Neural progenitor cell (in vitro differentiated cells): ENCODE measurements around the gene TPST2. TPM values are rescaled to one million over a fixed set of nuclear protein-coding genes. Genes with fewer than 3 reads are reported as not detected.
A peak's percentile ranks its signal among the peaks of the same experiment; 100 is the strongest.

Source experiments
- DNase-seq: peaks from one replicate; pipeline ENCODE4 v3.0.0-alpha.2; 2016; ENCODE audit warnings: low spot score
- H2AFZ ChIP-seq: fragments of 200-600 bp; sonication (generic); replicated peaks from 2 replicates; pipeline ENCODE4 v1.6.1; 2016; ENCODE audit warnings: antibody characterized with exemption
- H3F3A ChIP-seq: fragments of 200-600 bp; sonication (generic); 2 replicates; pipeline ENCODE4 v1.6.1; 2016; ENCODE audit warnings: antibody characterized with exemption, low read depth
- H3K27ac ChIP-seq: fragments of 200-600 bp; sonication (generic); 2 replicates; pipeline ENCODE4 v1.5.1; 2016; ENCODE audit warnings: mild to moderate bottlenecking
- H3K27me3 ChIP-seq: fragments of 200-600 bp; sonication (generic); 2 replicates; pipeline ENCODE4 v1.6.1; 2016; ENCODE audit warnings: mild to moderate bottlenecking, moderate library complexity
- H3K36me3 ChIP-seq: fragments of 200-600 bp; sonication (generic); 2 replicates; pipeline ENCODE4 v1.5.1; 2016
- H3K4me1 ChIP-seq: fragments of 200-600 bp; sonication (generic); 2 replicates; pipeline ENCODE4 v1.6.1; 2016; ENCODE audit warnings: mixed run types
- H3K4me2 ChIP-seq: fragments of 200-600 bp; sonication (generic); 2 replicates; pipeline ENCODE4 v1.6.1; 2016
- H3K4me3 ChIP-seq: fragments of 200-600 bp; sonication (generic); 2 replicates; pipeline ENCODE4 v1.5.1; 2016
- H3K79me2 ChIP-seq: fragments of 200-600 bp; sonication (generic); 2 replicates; pipeline ENCODE4 v1.6.1; 2016; ENCODE audit warnings: low read depth
- H3K9ac ChIP-seq: fragments of 200-600 bp; sonication (generic); 2 replicates; pipeline ENCODE4 v1.6.1; 2016
- H3K9me3 ChIP-seq: fragments of 200-600 bp; sonication (generic); 2 replicates; pipeline ENCODE4 v1.5.1; 2016; ENCODE audit warnings: low read depth
- H4K20me1 ChIP-seq: fragments of 200-600 bp; sonication (generic); 2 replicates; pipeline ENCODE4 v1.6.1; 2016; ENCODE audit warnings: low read depth
- H3K27ac Mint-ChIP-seq: 3 replicates; pipeline ENCODE4 v1.8.0; 2021; ENCODE audit warnings: mixed read lengths
- H3K27me3 Mint-ChIP-seq: 2 replicates; pipeline ENCODE4 v1.8.0; 2022; ENCODE audit warnings: low read depth, mild to moderate bottlenecking, inconsistent platforms, moderate library complexity, mixed read lengths; ENCODE audit not compliant: insufficient read depth
- H3K36me3 Mint-ChIP-seq: 3 replicates; pipeline ENCODE4 v1.8.0; 2021; ENCODE audit warnings: mixed read lengths
- H3K4me1 Mint-ChIP-seq: 3 replicates; pipeline ENCODE4 v1.8.0; 2021; ENCODE audit warnings: mixed read lengths
- H3K4me3 Mint-ChIP-seq: 3 replicates; pipeline ENCODE4 v1.8.0; 2021; ENCODE audit warnings: mild to moderate bottlenecking, moderate library complexity, mixed read lengths
- H3K9me3 Mint-ChIP-seq: 3 replicates; pipeline ENCODE4 v1.8.0; 2020; ENCODE audit warnings: mixed read lengths
- EZH2 ChIP-seq: fragments of 200-600 bp; sonication (generic); IDR thresholded peaks from 2 replicates; pipeline ENCODE4 v1.6.1; 2017; ENCODE audit warnings: antibody characterized with exemption, mild to moderate bottlenecking, moderate library complexity
- EZH2phosphoT487 ChIP-seq: fragments of 200-600 bp; sonication (generic); IDR thresholded peaks from 2 replicates; pipeline ENCODE4 v1.6.1; 2017; ENCODE audit warnings: antibody characterized with exemption
- total RNA-seq: library from RNA; depleted of rRNA; stranded (reverse); fragments of >200 nt; gene quantifications from 2 replicates; pipeline ENCODE4 v1.2.3, GENCODE V29; 2015; ENCODE audit warnings: low replicate concordance
- TF ChIP-seq, protein P1 (sequence below): fragments of 200-600 bp; sonication (generic); IDR thresholded peaks from 2 replicates; pipeline ENCODE4 v1.5.1; 2017; ENCODE audit warnings: antibody characterized with exemption, mild to moderate bottlenecking

TPST2 gene
- total RNA-seq, 1 donor from 2014 or later, result 31.7 TPM

DNA sequence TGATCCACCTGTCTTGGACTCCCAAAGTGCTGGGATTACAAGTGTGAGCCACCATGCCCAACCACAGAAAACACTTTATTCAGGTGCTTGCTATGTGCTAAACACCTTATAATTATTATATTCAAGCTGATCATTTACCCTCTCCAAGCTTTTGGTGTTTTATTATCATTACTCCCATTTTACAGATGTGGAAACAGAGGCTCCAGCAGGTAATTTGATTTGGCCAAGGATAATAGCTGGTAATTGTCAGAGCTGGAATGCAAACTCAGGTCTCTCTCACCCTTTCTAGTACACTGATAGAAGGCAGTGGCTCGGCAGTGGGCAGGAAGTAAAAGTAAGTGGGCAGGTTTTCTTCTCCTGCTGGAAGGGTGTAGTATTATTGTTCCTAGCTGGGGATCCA lies 3.8 kb upstream of the TPST2 start:
- H3K36me3 ChIP-seq, result no peaks in the 10 kb centered on the region
- no peaks in the 10 kb centered on the region for H3K9me3 Mint-ChIP-seq
- no peak for TF ChIP-seq EZH2phosphoT487
- TF ChIP-seq, protein P1, sequence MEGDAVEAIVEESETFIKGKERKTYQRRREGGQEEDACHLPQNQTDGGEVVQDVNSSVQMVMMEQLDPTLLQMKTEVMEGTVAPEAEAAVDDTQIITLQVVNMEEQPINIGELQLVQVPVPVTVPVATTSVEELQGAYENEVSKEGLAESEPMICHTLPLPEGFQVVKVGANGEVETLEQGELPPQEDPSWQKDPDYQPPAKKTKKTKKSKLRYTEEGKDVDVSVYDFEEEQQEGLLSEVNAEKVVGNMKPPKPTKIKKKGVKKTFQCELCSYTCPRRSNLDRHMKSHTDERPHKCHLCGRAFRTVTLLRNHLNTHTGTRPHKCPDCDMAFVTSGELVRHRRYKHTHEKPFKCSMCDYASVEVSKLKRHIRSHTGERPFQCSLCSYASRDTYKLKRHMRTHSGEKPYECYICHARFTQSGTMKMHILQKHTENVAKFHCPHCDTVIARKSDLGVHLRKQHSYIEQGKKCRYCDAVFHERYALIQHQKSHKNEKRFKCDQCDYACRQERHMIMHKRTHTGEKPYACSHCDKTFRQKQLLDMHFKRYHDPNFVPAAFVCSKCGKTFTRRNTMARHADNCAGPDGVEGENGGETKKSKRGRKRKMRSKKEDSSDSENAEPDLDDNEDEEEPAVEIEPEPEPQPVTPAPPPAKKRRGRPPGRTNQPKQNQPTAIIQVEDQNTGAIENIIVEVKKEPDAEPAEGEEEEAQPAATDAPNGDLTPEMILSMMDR, result no peak
- no peak for TF ChIP-seq EZH2
- H3K4me3 Mint-ChIP-seq, result no peak overlapping the region
- H3K27ac ChIP-seq, result no peak overlapping the region
- H3K79me2 ChIP-seq, result peaks cover 10% of the 10 kb centered on the region
- H3F3A ChIP-seq, result peaks cover 19% of the 10 kb centered on the region
- H3K27me3 Mint-ChIP-seq, result peaks cover 12% of the 10 kb centered on the region
- H3K9ac ChIP-seq, result no peak overlapping the region
- H3K36me3 Mint-ChIP-seq, result no peaks in the 10 kb centered on the region
- H3K9me3 ChIP-seq, result no peaks in the 10 kb centered on the region
- peaks cover 3% of the 10 kb centered on the region for H3K27me3 ChIP-seq
- H2AFZ ChIP-seq, result peak overlapping the region; percentile 72
- H3K4me1 ChIP-seq, result peaks cover 9% of the 10 kb centered on the region
- no peak for DNase-seq
- H3K4me1 Mint-ChIP-seq, result peaks cover 6% of the 10 kb centered on the region
- no peak overlapping the region for H3K4me2 ChIP-seq
- no peak overlapping the region for H3K4me3 ChIP-seq
- no peak overlapping the region for H3K27ac Mint-ChIP-seq
- H4K20me1 ChIP-seq, result peaks cover 7% of the 10 kb centered on the region

DNA sequence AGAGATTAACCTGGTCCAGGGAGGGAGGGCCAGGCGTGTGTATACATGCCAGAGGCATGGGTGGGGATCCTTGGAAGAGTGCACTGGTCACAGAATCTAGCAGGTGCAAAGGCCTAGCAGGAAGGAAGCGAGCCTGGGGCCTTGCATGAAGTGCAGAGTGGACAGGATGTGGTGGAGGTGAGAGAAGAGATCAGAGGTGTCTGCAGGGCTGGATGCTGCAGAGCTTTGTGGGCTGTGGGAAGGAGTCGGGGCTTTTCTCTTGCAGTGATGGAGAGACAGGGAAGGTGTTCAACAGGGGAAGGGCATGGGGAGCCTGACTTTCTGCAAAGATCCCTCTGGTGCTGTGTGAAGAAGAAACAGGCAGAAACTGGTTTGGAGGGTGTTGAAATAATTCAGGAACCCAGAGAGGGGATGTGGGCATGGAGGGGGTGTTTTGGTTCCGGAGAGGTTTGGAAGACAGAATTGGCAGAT lies 2.5 kb upstream of the TPST2 start:
- Mint-ChIP-seq H3K4me3 (peak overlapping the region; percentile 7), H3K9me3 (peaks cover 5% of the 10 kb centered on the region), H3K36me3 (peaks cover 6% of the 10 kb centered on the region), H3K27ac (no peak overlapping the region), H3K4me1 (peaks cover 12% of the 10 kb centered on the region), H3K27me3 (peaks cover 11% of the 10 kb centered on the region)
- H3K79me2 ChIP-seq, result peaks cover 23% of the 10 kb centered on the region
- peaks cover 15% of the 10 kb centered on the region for H4K20me1 ChIP-seq
- H3K9ac ChIP-seq, result no peak overlapping the region
- peaks cover 3% of the 10 kb centered on the region for H3K27me3 ChIP-seq
- H3K4me3 ChIP-seq, result no peak overlapping the region
- H2AFZ ChIP-seq, result peak overlapping the region; percentile 18
- peaks cover 6% of the 10 kb centered on the region for H3K36me3 ChIP-seq
- H3K4me1 ChIP-seq, result peaks cover 10% of the 10 kb centered on the region
- peaks cover 4% of the 10 kb centered on the region for H3K9me3 ChIP-seq
- no peak overlapping the region for H3K4me2 ChIP-seq
- H3K27ac ChIP-seq, result no peak overlapping the region
- TF ChIP-seq EZH2phosphoT487 (no peak), EZH2 (no peak)
- TF ChIP-seq, protein P1, result no peak
- DNase-seq, result no peak
- H3F3A ChIP-seq, result peaks cover 19% of the 10 kb centered on the region

- H2AFZ ChIP-seq, result peak overlapping the region; percentile 77
- peaks cover 18% of the 10 kb centered on the region for H3K4me1 Mint-ChIP-seq
These were observed 526 bp downstream of the TPST2 start for GRCh38 chr22:26589367-26589844.

More at GRCh38 chr22:26589367-26589844, 526 bp downstream of the TPST2 start:
- Histone ChIP-seq H3K27me3 (peaks cover 3% of the 10 kb centered on the region), H3K4me3 (peak overlapping the region; percentile 100), H3K9me3 (peaks cover 4% of the 10 kb centered on the region), H3K79me2 (peaks cover 34% of the 10 kb centered on the region), H3K4me2 (peak overlapping the region; percentile 99), H3K4me1 (peaks cover 10% of the 10 kb centered on the region), H3K9ac (peak overlapping the region; percentile 78), H3K36me3 (peaks cover 6% of the 10 kb centered on the region), H3F3A (peaks cover 15% of the 10 kb centered on the region), H3K27ac (no peak overlapping the region), H4K20me1 (peaks cover 26% of the 10 kb centered on the region)
- Mint-ChIP-seq H3K27ac (peak overlapping the region; percentile 69), H3K4me3 (peak overlapping the region; percentile 91), H3K27me3 (peaks cover 13% of the 10 kb centered on the region), H3K9me3 (peaks cover 5% of the 10 kb centered on the region), H3K36me3 (peaks cover 6% of the 10 kb centered on the region)
- no peak for TF ChIP-seq EZH2phosphoT487
- TF ChIP-seq, protein P1, result peak; percentile 3
- TF ChIP-seq EZH2, result no peak
- peak; percentile 54 for DNase-seq
